H1 (cell line): ENCODE results near the gene BEST1. TPM values are rescaled to one million over a fixed set of nuclear protein-coding genes. Genes with fewer than 3 reads are reported as not detected.

Experiments used
- CTCF ChIA-PET: fragments of 300-600 bp; sonication (Branson Sonifier 250); formaldehyde crosslinking; loops from one replicate; lab custom pipeline; 2021; ENCODE audit not compliant: partially characterized antibody; lab: Charles Lee
- POLR2A ChIA-PET: fragments of 300-600 bp; sonication (Branson Sonifier 250); formaldehyde crosslinking; loops from one replicate; lab custom pipeline; 2021; ENCODE audit warnings: inconsistent platforms; ENCODE audit not compliant: partially characterized antibody; lab: Charles Lee
- DNase-seq, 2 experiments: peaks; one replicate each; pipeline versions ENCODE4 v3.0.0 to v3.0.0-alpha.2; 2010 to 2022; ENCODE audit warnings: low spot score in 2 of 2, low read depth in 1 of 2, mixed read lengths in 1 of 2
- FAIRE-seq: peaks from 2 replicates; lab custom pipeline; 2011; peaks lifted over from hg19 to GRCh38; lab: Jason Lieb, UNC
- H2AFZ ChIP-seq: 2 replicates; pipeline ENCODE4 v1.8.1; 2012; ENCODE audit warnings: low read length, inconsistent platforms
- H2AK5ac ChIP-seq: 2 replicates; pipeline ENCODE4 v1.6.1; 2013; ENCODE audit warnings: low read depth, low read length
- H2BK120ac ChIP-seq: replicated peaks from 2 replicates; pipeline ENCODE3; 2013; ENCODE audit warnings: low read depth, low read length, inconsistent platforms
- H2BK12ac ChIP-seq: 2 replicates; pipeline ENCODE4 v1.6.1; 2013; ENCODE audit warnings: low read depth, low read length
- H2BK15ac ChIP-seq: 2 replicates; pipeline ENCODE4 v1.6.1; 2013; ENCODE audit warnings: low read length
- H2BK20ac ChIP-seq: 2 replicates; pipeline ENCODE4 v1.6.1; 2013; ENCODE audit warnings: low read length
- H2BK5ac ChIP-seq: 2 replicates; pipeline ENCODE4 v1.6.1; 2013; ENCODE audit warnings: low read depth, low read length
- H3K14ac ChIP-seq: 2 replicates; pipeline ENCODE4 v1.6.1; 2013; ENCODE audit warnings: inconsistent platforms; ENCODE audit not compliant: insufficient read length
- H3K18ac ChIP-seq: 2 replicates; pipeline ENCODE4 v1.6.1; 2013; ENCODE audit warnings: low read length; ENCODE audit errors: extremely low read depth
- H3K23ac ChIP-seq: 2 replicates; pipeline ENCODE4 v1.6.1; 2013; ENCODE audit warnings: inconsistent platforms; ENCODE audit not compliant: insufficient read length
- H3K23me2 ChIP-seq: 2 replicates; pipeline ENCODE4 v1.6.1; 2013; ENCODE audit warnings: low read depth, low read length
- H3K27ac ChIP-seq: 2 replicates; pipeline ENCODE4 v1.6.1; 2011; ENCODE audit warnings: low read depth, low read length, inconsistent platforms
- H3K27me3 ChIP-seq, 4 experiments: replicated peaks in 1 of 4; 1 replicate in 1 of 4; 2 replicates in 3 of 4; pipeline versions ENCODE4 v1.6.1 to v1.8.1; 2011 to 2013; ENCODE audit warnings: low read length in 3 of 4, mild to moderate bottlenecking in 3 of 4, inconsistent platforms in 2 of 4, mixed read lengths in 2 of 4, moderate library complexity in 1 of 4; ENCODE audit not compliant: control insufficient read depth in 3 of 4, insufficient read depth in 3 of 4; ENCODE audit errors: extremely low read depth in 1 of 4
- H3K36me3 ChIP-seq, 4 experiments: 2 replicates each; pipeline versions ENCODE4 v1.6.1 to v1.8.1; 2011 to 2013; ENCODE audit warnings: mild to moderate bottlenecking in 4 of 4, low read length in 3 of 4, moderate library complexity in 2 of 4, control low read depth in 1 of 4, inconsistent platforms in 1 of 4; ENCODE audit not compliant: insufficient read depth in 4 of 4, control insufficient read depth in 2 of 4
- H3K4ac ChIP-seq: replicated peaks from 2 replicates; pipeline ENCODE3; 2013; ENCODE audit warnings: low read length, low read depth, mixed read lengths, inconsistent platforms; ENCODE audit not compliant: insufficient read length
- H3K4me1 ChIP-seq, 4 experiments: replicated peaks in 1 of 4; 1 replicate in 1 of 4; 2 replicates in 3 of 4; pipeline versions ENCODE4 v1.6.1 to v1.8.1; 2011 to 2013; ENCODE audit warnings: low read length in 3 of 4, inconsistent platforms in 2 of 4, mixed read lengths in 1 of 4; ENCODE audit not compliant: insufficient read depth in 4 of 4, control insufficient read depth in 3 of 4
- H3K4me2 ChIP-seq, 2 experiments: 2 replicates each; pipeline versions ENCODE4 v1.6.1 to v1.8.1; 2011 to 2013; ENCODE audit warnings: low read depth in 2 of 2, low read length in 2 of 2, control low read depth in 1 of 2, inconsistent platforms in 1 of 2, mild to moderate bottlenecking in 1 of 2; ENCODE audit not compliant: insufficient read depth in 1 of 2
- H3K4me3 ChIP-seq, 4 experiments: fragments of 200-600, 300-600 bp in 1 of 4; sonication (generic), shearing (Covaris generic), sonication (Bioruptor Twin) in 1 of 4; 2 replicates each; pipeline versions ENCODE4 v1.5.1 to v1.8.1; 2011 to 2016; ENCODE audit warnings: low read length in 4 of 4, low read depth in 3 of 4, control low read depth in 2 of 4, inconsistent platforms in 2 of 4, mild to moderate bottlenecking in 2 of 4, mixed read lengths in 1 of 4, moderate library complexity in 1 of 4; ENCODE audit not compliant: insufficient read depth in 2 of 4; ENCODE audit errors: extremely low read depth in 1 of 4
- H3K56ac ChIP-seq: replicated peaks from 2 replicates; pipeline ENCODE3; 2013; ENCODE audit warnings: low read depth, mild to moderate bottlenecking, mixed read lengths, low read length, inconsistent platforms; ENCODE audit not compliant: insufficient read length
- H3K79me1 ChIP-seq: 2 replicates; pipeline ENCODE4 v1.6.1; 2013; ENCODE audit warnings: low read depth, low read length, control low read depth
- H3K79me2 ChIP-seq, 2 experiments: 2 replicates each; pipeline versions ENCODE4 v1.6.1 to v1.8.1; 2012 to 2013; ENCODE audit warnings: low read length in 2 of 2, mild to moderate bottlenecking in 2 of 2, inconsistent platforms in 1 of 2; ENCODE audit not compliant: insufficient read depth in 2 of 2, control insufficient read depth in 1 of 2
- H3K9ac ChIP-seq, 4 experiments: replicated peaks in 1 of 4; 1 replicate in 1 of 4; 2 replicates in 3 of 4; pipeline versions ENCODE4 v1.6.1 to v1.8.1; 2011 to 2013; ENCODE audit warnings: low read depth in 3 of 4, low read length in 3 of 4, control low read depth in 2 of 4, mild to moderate bottlenecking in 2 of 4, moderate library complexity in 2 of 4, inconsistent platforms in 1 of 4; ENCODE audit errors: extremely low read depth in 1 of 4
- H3K9me3 ChIP-seq, 2 experiments: 2 replicates each; pipeline versions ENCODE4 v1.6.1 to v1.8.1; 2012 to 2013; ENCODE audit warnings: mild to moderate bottlenecking in 2 of 2, moderate library complexity in 2 of 2, control low read depth in 1 of 2, inconsistent platforms in 1 of 2, low read depth in 1 of 2, low read length in 1 of 2, mixed read lengths in 1 of 2; ENCODE audit not compliant: insufficient read depth in 2 of 2
- H4K20me1 ChIP-seq, 2 experiments: replicated peaks in 1 of 2; 2 replicates each; pipeline versions ENCODE3 to v1.8.1; 2011 to 2013; ENCODE audit warnings: inconsistent platforms in 2 of 2, low read length in 2 of 2, mild to moderate bottlenecking in 1 of 2; ENCODE audit not compliant: insufficient read depth in 2 of 2, control insufficient read depth in 1 of 2
- H4K5ac ChIP-seq: 2 replicates; pipeline ENCODE4 v1.6.1; 2013; ENCODE audit warnings: low read length, low read depth, mixed read lengths, inconsistent platforms; ENCODE audit not compliant: insufficient read length
- H4K8ac ChIP-seq: 2 replicates; pipeline ENCODE4 v1.8.0; 2013; ENCODE audit warnings: mild to moderate bottlenecking, moderate library complexity, low read length, inconsistent platforms; ENCODE audit not compliant: insufficient read depth; ENCODE audit errors: extremely low read depth
- H4K91ac ChIP-seq: replicated peaks from 2 replicates; pipeline ENCODE3; 2013; ENCODE audit warnings: low read length, mixed read lengths, inconsistent platforms; ENCODE audit not compliant: insufficient read length
- ATF3 ChIP-seq: IDR thresholded peaks from 2 replicates; pipeline ENCODE4 v1.6.1; 2011; ENCODE audit warnings: low read depth, mild to moderate bottlenecking, low read length; ENCODE audit not compliant: insufficient read depth
- CBX8 ChIP-seq: fragments of 300-800, 300-1000 bp; sonication (generic); IDR thresholded peaks from 2 replicates; pipeline ENCODE4 v1.7.1; 2016; ENCODE audit warnings: low read depth, low read length, borderline replicate concordance
- CTCF ChIP-seq, 3 experiments: IDR thresholded peaks; 1 replicate in 2 of 3; 2 replicates in 1 of 3; pipeline versions ENCODE4 v1.5.1 to v1.6.1; 2011; ENCODE audit warnings: low read length in 3 of 3, mild to moderate bottlenecking in 3 of 3, inconsistent platforms in 2 of 3, low read depth in 1 of 3, moderate library complexity in 1 of 3; ENCODE audit not compliant: insufficient read depth in 1 of 3; ENCODE audit errors: control extremely low read depth in 1 of 3
- EP300 ChIP-seq, 2 experiments: IDR thresholded peaks; 1 replicate in 1 of 2; 2 replicates in 1 of 2; pipeline ENCODE4 v1.6.1; 2011 to 2012; ENCODE audit warnings: low read depth in 2 of 2, low read length in 2 of 2, mild to moderate bottlenecking in 2 of 2, borderline replicate concordance in 1 of 2, inconsistent platforms in 1 of 2, moderate library complexity in 1 of 2
- PHF8 ChIP-seq: fragments of 200-600 bp; sonication (generic); conservative IDR thresholded peaks from 2 replicates; pipeline ENCODE4 v1.7.1; 2012; ENCODE audit warnings: low read depth, mild to moderate bottlenecking, inconsistent platforms, low read length, moderate library complexity
- SIN3A ChIP-seq, 2 experiments: IDR thresholded peaks in 1 of 2; conservative IDR thresholded peaks in 1 of 2; 2 replicates each; pipeline ENCODE4 v1.6.1; 2011 to 2012; ENCODE audit warnings: low read length in 2 of 2, improper control_type of control experiment in 1 of 2, low read depth in 1 of 2, mild to moderate bottlenecking in 1 of 2
- TAF1 ChIP-seq: IDR thresholded peaks from 2 replicates; pipeline ENCODE4 v1.6.1; 2011; ENCODE audit warnings: mild to moderate bottlenecking, low read depth, low read length
- TBP ChIP-seq: IDR thresholded peaks from 2 replicates; pipeline ENCODE4 v1.6.1; 2011; ENCODE audit warnings: low read depth, low read length, improper control_type of control experiment
- WGBS, 2 experiments: shearing (Covaris generic) in 1 of 2; methylation state at CpG; one replicate each; pipeline versions ENCODE4 v1.1.6 to v1.1.7; 2013 to 2015; ENCODE audit warnings: low lambda C conversion rate in 2 of 2, mixed read lengths in 2 of 2, inconsistent platforms in 1 of 2, low coverage in 1 of 2, missing lambda C conversion rate in 1 of 2; ENCODE audit not compliant: insufficient replicate concordance in 2 of 2, insufficient coverage in 1 of 2, insufficient read length in 1 of 2; ENCODE audit errors: extremely low coverage in 1 of 2, missing lambda C conversion rate in 1 of 2; 5-methylcytosine and 5-hydroxymethylcytosine counted together
- polyA plus RNA-seq, 7 experiments: library from polyadenylated mRNA; depleted of rRNA in 3 of 7; stranded (reverse) in 5 of 7; unstranded in 2 of 7; fragments of >200 nt in 5 of 7; fragments of 200-250 nt in 2 of 7; gene quantifications; 1 replicate in 5 of 7; 2 replicates in 1 of 7; 4 replicates in 1 of 7; pipeline versions ENCODE4 v1.2.1 to v1.2.3, GENCODE V29; 2011 to 2013; ENCODE audit warnings: missing spikeins in 2 of 7, mixed read lengths in 2 of 7
- total RNA-seq: library from RNA; stranded (reverse); fragmentation: NEBNext Ultra II Directional; extraction: Animal tissue kit (Norgen Biotek cat#: 25700); gene quantifications from 2 replicates; pipeline ENCODE4 v1.2.1, GENCODE V29; 2021

Gene BEST1
- total and polyA plus RNA-seq, 2 of the 8 experiments (the other 6 are each of a cell fraction or from before 2014, with no cell fraction given): 0.22 to 0.62 TPM

GRCh38 chr11:61951484-61952135 lies 1.5 kb downstream of the BEST1 start:
- H3K9ac ChIP-seq: no peak overlapping the region
- H2AFZ ChIP-seq: no peak overlapping the region
- no peak overlapping the region for H3K4me3 ChIP-seq
- H3K56ac ChIP-seq: no peak overlapping the region
- H3K27me3 ChIP-seq: peaks cover 0 to 6% (median 2%) of the 10 kb centered on the region in 4 experiments; a peak in 4 of 7 replicates
- no peak overlapping the region for H2BK15ac ChIP-seq
- peaks cover 0 to 4% (median 3%) of the 10 kb centered on the region in 4 experiments; a peak in 5 of 7 replicates for H3K4me1 ChIP-seq
- H3K23me2 ChIP-seq: peaks cover 2% of the 10 kb centered on the region; the same call in 1 of the 2 replicates
- no peak overlapping the region for H3K4ac ChIP-seq
- H4K5ac ChIP-seq: no peak overlapping the region
- H2BK5ac ChIP-seq: no peak overlapping the region
- no peak overlapping the region for H3K23ac ChIP-seq
- H3K18ac ChIP-seq: no peak overlapping the region
- no peaks in the 10 kb centered on the region for H3K9me3 ChIP-seq
- DNase-seq: no peak
- WGBS, 2 experiments: 89% methylated on average over 9 of the region's 11 CpGs; no CpG with 5 or more reads in 1 of the 2 experiments
- no peak overlapping the region for H2BK120ac ChIP-seq
- no peak overlapping the region for H4K8ac ChIP-seq
- ChIA-PET CTCF (interaction anchor here (0.6 to 10.3 kb wide), 11 partner anchors 17 to 157 kb away, joined by 3 to 658 read pairs (median 5); partner anchors contain the start of gene FADS3), POLR2A (interaction anchor here (0.8 to 22.2 kb wide), 6 partner anchors 20 to 156 kb away, joined by 3 to 458 read pairs (median 11); partner anchors contain the start of gene FTH1)
- FAIRE-seq: no peak
- no peak overlapping the region for H3K14ac ChIP-seq
- no peak overlapping the region for H3K4me2 ChIP-seq
- no peak overlapping the region for H3K27ac ChIP-seq
- H3K79me1 ChIP-seq: no peaks in the 10 kb centered on the region
- H4K20me1 ChIP-seq: no peaks in the 10 kb centered on the region
- H2AK5ac ChIP-seq: no peak overlapping the region
- no peak overlapping the region for H2BK20ac ChIP-seq
- H3K79me2 ChIP-seq: no peaks in the 10 kb centered on the region
- H3K36me3 ChIP-seq: no peaks in the 10 kb centered on the region
- 0 out of 2 replicates have a peak overlapping the region, but pooled peaks have one; percentile 39 for H2BK12ac ChIP-seq
- no peak overlapping the region for H4K91ac ChIP-seq
- TF ChIP-seq SIN3A (conservative IDR thresholded peaks at IDR 0.05 in 1 of 2, IDR thresholded peaks at IDR 0.05 in 1 of 2; ENCODE audit: low read depth in 1 of 2, low read length in 2 of 2) (no peak), TAF1 (no peak), PHF8 (no peak), CTCF (IDR thresholded peaks at IDR 0.05; ENCODE audit: control extremely low read depth in 1 of 3, insufficient read depth in 1 of 3, low read depth in 1 of 3, low read length in 3 of 3) (no peak), CBX8 (no peak), EP300 (IDR thresholded peaks at IDR 0.05; ENCODE audit: borderline replicate concordance in 1 of 2, low read depth in 2 of 2, low read length in 2 of 2) (no peak), TBP (no peak), ATF3 (no peak)
